ENCODE data around the gene RAP1GAP2.

Gene RAP1GAP2

DNA sequence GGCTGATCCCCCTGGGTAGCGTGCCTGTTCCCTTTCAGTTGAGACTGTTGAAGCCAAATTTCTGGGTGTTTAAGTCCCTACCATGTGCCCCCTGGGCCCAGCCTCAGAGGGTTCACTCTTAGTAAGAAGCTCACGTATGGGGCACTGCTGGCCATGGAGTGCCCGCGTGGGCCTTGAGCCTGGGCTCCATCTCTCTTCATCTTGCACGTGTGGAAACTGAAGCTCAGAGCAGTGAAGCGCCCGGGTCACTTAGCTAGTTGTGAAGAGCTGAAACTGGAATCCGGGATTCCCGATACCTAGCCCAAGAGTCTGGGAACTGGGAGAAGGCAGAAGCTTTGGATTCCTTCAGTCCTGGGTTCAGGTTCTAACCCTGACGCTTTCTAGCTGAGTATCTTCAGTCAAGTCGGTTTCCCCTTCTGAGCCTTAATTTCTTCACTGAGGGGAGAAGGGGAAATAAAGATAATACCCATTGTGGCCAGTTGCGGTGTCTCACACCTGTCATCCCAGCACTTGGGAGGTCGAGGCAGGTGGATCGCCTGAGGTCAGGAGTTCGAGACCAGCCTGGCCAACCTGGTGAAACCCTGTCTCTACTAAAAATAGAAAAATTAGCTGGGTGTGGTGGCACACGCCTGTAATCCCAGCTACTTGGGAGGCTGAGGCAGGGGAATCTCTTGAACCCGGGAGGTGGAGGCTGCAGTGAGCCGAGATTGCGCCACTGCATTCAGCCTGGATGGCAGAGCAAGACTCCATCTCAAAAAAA, 163.3 kb downstream of the RAP1GAP2 start:
- peak overlapping the region; percentile 60 for H3K27ac ChIP-seq
- no peak for TF ChIP-seq CTCF (conservative IDR thresholded peaks at IDR 0.05)

- TF ChIP-seq CTCF (conservative IDR thresholded peaks at IDR 0.05): no peak
- peak overlapping the region; percentile 60; the same call in 1 of the 2 replicates for H3K27ac ChIP-seq
Measured at GRCh38 chr17:2961446-2961845, 165.2 kb downstream of the RAP1GAP2 start.

DNA sequence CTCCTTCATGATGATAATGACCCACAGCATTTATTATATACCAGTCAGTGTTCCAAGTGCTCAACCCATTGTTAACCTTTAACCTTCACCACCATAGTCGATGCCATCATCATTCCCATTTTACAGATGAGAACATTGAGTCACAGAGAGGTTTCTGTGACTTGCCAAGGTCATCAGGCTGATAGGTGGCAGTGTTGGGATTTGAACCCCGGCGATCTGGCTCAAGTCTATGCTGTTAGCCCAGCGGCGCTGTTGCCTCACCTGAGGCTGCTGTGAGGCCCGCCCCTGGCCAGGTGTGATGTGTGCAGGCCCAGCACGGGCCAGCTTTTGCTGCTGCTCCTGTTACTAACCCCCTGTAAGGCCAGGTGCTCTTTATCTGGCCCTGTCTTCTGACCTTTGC, 166.0 kb downstream of the RAP1GAP2 start:
- no peak for TF ChIP-seq CTCF (conservative IDR thresholded peaks at IDR 0.05)
- peak overlapping the region; percentile 98; the same call in 1 of the 2 replicates for H3K27ac ChIP-seq

- TF ChIP-seq CTCF (conservative IDR thresholded peaks at IDR 0.05): no peak
Measured at GRCh38 chr17:2962729-2963128, 166.5 kb downstream of the RAP1GAP2 start.

DNA sequence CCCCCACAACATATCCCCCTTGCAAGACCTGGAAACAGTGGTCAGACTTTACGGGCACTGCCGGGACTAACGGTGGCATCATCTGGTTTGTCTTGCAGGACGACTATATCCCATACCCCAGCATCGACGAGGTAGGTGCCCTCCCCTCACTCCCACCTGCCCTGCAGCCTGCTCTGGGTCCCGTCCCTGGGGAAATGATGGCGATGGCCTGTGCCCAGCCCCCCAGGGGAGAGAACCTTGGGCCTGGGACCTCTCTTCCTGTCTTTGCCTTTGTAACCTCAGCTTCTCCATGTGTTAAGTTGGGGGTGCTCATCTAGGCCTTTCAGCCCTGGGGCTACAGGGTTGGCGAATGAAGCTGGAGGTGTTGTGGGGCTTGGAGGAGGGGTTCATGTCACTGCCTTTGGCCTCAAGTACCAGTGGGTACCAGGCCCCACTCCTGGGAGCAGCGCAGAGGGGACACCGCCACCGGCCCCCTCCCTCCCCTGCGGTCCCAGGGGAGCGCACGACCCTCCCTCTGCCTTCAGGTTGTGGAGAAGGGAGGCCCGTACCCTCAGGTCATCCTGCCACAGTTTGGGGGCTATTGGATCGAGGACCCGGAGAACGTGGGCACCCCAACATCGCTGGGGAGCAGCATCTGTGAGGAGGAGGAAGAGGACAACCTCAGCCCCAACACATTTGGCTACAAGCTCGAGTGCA, 167.2 kb downstream of the RAP1GAP2 start:
- peak overlapping the region; percentile 98 for H3K27ac ChIP-seq
- TF ChIP-seq CTCF (conservative IDR thresholded peaks at IDR 0.05): no peak

More at GRCh38 chr17:2962729-2963128, 166.5 kb downstream of the RAP1GAP2 start:
- peak overlapping the region; percentile 98; the same call in 1 of the 2 replicates for H3K27ac ChIP-seq

DNA sequence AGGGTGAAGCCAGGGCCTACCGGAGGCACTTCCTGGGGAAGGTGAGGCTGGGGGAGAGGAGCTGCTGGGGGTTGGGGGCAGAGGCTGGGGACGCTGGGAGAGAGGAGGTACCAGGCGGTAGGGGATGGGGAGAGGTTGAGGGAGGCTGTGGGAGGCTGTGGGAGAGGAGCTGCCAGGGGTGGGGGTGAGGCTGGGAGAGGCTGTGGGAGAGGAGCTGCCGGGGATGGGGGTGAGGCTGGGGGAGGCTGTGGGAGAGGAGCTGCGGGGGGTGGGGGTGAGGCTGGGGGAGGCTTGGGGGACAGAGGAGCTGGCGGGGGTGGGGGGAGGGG, 167.8 kb downstream of the RAP1GAP2 start:
- H3K27ac ChIP-seq: peak overlapping the region; percentile 98
- no peak for TF ChIP-seq CTCF (conservative IDR thresholded peaks at IDR 0.05)

- H3K27ac ChIP-seq: peak overlapping the region; percentile 98
- TF ChIP-seq CTCF (conservative IDR thresholded peaks at IDR 0.05): no peak
Measured at GRCh38 chr17:2964370-2964769, 168.1 kb downstream of the RAP1GAP2 start.

Measured in VCaP (cell line).